HT1080 (cell line): ENCODE measurements around the gene THAP7. TPM values are rescaled to one million over a fixed set of nuclear protein-coding genes. Genes with fewer than 3 reads are reported as not detected.

ENCODE experiments used
- DNase-seq: peaks from one replicate; pipeline ENCODE4 v3.0.0-alpha.2; 2015; ENCODE audit warnings: low read depth
- total RNA-seq: library from RNA; depleted of rRNA; stranded (reverse); fragments of >200 nt; shearing (Covaris generic); gene quantifications from 2 replicates; pipeline ENCODE4 v1.2.3, GENCODE V29; 2014

THAP7 gene
- total RNA-seq, 1 experiment from 2014 or later: 57.3 TPM

DNA sequence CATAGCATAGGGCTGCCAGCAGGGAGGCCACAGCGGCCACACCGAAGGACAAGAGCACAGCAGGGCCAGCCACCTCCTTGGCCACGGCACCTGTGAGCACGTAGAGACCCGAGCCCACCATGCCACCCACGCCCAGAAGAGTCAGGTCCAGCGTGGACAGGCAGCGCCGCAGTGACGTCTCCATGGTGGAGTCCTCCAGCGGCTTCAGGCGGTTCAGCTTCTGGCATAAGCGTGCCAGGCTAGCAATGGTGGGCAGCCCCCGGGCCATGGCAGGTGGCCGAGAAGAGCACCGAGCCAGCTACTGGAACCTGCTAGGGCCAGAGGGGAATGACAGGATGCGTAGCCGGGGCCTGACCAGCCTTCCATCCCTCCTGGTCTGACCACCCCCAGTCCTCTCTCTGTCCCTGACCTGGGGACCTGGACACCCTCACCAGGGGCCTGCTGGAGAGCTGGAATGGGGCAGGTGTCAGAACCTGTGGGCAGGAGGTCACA is 29.7 kb upstream of the THAP7 start:
- no peak for DNase-seq

DNA sequence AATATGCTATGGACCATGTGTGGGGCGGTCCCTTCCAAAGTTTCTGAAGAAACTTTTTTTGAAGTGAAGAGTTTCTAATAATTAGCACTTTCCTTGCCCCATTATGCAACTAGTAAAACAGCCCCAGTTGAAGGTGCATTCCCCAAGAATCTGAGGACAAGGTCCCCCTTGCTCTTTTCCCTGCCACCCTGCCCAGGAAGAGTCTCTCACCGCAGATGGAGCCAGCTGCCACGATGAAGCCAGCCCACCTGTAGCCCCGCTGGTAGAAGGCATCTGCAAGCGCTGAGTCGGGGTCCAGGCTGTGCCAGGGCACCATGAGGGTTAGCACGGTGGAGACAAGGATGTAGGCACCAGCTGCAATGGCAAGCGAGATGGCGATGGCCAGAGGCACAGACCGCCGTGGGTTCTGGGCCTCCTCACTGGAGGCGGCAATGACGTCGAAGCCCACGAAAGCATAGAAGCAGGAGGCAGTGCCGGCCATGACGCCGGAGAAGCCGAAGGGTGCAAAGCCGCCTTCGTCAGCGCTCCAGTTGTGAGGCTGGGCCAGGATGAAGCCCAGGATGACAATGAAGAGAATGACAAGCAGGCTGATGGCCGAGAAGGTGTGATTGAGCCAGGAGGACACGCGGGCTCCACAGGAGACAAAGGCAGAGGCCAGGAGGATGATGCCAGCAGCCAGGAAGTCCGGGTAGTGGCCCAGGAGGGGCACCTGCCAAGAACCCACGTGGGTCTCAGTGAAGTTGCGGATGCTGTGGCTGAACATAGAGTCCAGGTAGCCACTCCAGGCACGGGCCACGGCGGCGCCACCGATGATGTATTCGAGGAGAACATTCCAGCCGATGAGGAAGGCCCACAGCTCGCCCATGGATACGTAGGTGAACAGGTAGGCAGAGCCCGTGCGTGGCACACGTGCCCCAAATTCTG is 29.0 kb upstream of the THAP7 start:
- no peak for DNase-seq

DNA sequence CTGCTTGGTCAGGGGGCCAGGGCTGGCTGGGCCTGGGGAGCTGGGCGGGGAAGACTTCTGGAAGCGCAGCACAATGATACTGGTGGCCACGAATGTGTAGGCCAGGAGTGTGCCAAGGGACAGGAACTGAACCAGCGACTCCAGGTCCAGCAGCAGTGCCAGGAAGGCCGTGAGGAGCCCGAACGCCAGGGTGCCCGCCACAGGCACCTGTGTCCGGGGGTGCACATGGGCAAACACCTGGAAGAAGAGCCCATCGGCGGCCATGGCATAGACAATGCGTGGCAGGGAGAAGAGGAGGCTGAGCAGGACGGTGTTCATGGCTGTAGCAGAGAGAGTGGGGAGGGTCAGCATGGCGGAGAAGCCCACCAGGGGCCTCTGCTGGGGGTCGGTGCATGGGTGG is 28.1 kb upstream of the THAP7 start:
- DNase-seq: no peak

DNA sequence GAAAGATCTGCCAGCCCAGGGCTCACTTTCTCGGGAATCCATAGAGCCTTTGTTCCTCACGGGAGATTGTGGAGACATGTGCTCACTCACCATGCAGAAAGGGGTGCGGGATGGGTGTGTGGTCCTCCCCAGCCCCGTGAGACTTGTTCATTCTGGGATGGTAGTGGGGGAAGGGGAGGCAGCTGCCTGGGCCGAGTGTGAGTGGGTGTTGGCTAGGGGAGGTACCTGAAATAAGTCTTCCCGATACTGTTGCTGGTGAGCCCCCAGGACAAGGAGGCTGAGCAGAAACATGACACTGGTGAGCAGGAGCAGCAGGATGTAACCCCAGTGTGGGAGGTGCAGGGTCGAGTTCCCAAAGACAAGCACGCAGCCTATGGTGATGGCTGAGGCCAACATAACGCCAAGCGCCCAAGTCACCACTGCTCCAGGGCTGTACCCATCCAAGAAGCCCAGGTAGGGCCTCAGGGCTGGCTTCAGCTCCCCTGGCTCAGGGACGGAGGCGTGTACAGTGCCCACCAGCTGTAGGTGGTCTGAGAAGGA is 27.6 kb upstream of the THAP7 start:
- DNase-seq: no peak

DNA sequence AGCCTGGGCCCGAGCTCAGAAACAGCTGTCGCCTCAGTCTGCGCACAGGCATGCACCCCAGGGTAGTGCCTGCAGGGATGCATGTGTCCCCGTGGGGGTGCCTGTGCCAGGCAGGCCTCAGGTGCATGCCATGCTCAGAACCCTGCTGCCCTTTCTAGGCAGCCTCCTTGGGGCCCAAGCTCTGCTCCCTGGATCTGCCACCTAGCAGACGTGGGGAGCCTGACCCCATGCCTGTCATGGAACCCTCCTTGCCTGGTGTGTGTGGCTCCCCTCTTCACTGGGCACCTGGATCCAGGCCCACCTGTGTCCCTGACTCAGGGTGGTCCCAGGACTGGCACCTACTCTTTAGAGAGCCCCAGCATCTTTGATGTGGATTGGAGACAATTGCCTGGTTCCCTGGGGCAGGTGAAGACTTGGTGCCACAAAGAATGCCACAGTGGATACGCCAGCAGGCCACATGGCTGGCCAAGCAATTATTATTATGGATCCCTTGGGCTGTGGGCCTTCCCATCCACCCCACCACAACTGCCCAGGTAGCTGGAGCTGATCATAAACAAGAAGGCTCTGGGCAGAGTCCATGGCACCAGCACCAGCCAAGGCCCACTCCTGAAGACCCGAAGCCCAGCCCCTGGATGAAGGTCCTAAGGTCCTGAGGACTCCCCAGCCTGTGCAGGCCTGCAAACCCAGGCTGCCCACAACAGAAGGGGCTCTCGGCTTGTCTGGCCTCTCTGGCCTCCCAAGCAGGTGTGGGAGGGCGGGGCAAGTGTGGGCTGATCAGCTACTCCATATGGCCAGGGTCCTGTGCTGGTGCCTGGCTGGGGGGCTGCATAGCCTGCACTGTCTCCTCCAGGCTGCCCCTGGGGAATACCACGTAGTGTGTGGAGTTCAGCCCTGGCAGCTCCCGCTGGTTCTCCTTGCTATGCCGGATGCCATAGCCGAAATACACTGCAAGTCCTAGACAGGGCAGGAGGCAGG is 26.6 kb upstream of the THAP7 start:
- DNase-seq: no peak

DNA sequence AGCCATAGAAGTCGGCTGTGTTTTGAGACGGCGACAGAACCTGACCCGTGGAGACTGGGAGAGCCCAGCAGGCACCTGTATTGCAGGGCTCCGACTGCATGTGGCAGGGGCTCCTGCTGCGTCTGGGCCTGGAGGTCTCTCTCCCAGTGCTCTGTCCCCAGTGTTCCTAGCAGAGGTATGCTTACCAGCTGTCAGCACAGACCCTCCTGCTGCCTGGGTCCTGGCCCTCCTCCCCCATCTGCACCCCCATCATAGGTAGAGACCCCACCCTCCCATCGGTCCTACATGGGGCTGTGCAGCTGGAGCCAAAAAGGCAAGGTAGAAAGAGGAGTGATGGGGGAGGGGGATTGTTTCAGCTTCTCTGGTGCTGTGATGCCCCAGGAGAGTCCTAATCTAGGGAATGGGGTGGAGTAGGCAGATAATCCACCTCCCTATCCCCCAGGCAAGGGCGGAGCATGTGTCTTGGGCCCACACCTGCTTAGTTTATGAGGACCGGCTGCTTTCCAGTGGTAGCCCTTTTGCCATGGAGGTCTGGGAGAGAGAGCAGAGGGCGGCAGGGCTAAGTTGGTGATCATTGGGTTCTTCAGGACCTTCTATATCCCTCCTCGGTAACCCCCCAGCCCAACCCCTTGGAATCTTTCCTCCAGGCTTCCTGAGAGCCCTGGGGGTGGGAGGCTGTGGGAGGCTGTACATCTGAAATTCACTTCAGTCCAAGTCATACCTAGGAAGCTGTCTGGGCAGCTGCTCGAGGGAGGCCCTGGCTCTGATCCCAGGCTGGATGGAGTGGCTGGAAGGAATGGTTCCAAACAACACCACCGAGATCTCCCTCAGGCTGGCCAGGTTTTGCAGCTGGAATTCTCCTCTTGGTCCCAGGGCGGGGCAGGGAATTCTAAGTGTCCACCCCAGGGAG is 25.1 kb upstream of the THAP7 start:
- no peak for DNase-seq

DNA sequence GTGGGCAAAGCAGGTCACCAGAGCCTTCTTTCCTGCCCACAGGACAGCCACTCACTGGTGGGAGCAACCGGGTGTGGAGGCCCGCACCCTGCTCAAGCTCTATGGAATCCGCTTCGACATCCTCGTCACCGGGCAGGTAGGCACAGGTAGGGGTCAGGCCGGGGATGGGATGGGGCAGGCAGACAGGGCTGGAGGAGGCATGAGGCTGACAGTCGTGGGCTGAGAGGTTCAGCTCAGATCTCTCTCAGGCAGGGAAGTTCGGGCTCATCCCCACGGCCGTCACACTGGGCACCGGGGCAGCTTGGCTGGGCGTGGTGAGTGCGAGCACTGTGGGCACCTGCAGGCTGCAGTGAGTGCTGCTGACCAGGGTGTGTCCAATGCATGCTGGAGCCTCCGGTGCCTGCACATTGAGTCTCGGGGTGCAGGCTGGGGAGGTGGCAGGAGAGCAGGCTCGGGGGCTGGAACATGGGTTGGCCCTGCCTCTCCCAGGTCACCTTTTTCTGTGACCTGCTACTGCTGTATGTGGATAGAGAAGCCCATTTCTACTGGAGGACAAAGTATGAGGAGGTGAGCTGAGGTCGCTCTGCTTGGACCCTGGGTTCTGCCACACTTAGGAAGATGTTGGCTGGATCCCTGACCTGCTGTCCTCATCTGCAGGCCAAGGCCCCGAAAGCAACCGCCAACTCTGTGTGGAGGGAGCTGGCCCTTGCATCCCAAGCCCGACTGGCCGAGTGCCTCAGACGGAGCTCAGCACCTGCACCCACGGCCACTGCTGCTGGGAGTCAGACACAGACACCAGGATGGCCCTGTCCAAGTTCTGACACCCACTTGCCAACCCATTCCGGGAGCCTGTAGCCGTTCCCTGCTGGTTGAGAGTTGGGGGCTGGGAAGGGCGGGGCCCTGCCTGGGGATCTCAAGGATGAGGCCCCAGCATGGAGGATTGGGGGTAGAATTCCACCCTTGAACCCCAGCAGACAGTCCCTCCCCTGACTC is 24.1 kb upstream of the THAP7 start:
- no peak for DNase-seq

DNA sequence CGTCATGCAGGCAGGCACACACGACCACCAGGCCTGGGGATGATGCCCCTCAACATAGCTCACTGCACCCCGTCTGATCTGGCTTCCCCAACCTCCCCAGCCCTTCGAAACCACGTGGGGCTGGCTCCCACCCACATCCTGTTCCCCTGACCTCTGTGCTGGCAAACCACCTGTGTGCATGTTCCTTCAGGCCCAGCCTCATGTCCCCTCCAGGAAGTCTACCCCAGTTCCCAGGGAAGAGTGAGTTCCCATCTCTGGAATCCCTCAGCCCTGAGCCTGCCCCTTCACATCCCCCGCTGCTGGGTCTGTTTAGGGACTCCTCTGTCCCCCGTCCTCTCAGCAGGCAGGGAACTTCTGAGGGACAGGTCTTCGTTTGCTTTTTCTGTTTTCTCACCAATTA is 23.3 kb upstream of the THAP7 start:
- no peak for DNase-seq

DNA sequence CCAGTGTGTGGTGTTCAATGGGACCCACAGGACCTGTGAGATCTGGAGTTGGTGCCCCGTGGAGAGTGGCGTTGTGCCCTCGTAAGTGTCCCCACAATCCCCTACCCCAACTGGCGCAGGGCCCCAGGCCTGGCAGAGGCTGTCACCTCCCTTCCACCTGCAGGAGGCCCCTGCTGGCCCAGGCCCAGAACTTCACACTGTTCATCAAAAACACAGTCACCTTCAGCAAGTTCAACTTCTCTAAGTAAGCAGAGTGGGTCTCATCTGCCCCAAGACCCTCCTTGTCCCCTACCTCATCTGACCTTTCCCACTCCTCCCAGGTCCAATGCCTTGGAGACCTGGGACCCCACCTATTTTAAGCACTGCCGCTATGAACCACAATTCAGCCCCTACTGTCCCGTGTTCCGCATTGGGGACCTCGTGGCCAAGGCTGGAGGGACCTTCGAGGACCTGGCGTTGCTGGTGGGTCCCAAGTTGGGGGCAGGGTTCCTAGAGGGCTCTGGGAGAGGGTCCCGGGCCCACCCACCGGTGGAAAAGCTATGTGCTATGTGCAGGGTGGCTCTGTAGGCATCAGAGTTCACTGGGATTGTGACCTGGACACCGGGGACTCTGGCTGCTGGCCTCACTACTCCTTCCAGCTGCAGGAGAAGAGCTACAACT is 21.2 kb upstream of the THAP7 start:
- DNase-seq: no peak

DNA sequence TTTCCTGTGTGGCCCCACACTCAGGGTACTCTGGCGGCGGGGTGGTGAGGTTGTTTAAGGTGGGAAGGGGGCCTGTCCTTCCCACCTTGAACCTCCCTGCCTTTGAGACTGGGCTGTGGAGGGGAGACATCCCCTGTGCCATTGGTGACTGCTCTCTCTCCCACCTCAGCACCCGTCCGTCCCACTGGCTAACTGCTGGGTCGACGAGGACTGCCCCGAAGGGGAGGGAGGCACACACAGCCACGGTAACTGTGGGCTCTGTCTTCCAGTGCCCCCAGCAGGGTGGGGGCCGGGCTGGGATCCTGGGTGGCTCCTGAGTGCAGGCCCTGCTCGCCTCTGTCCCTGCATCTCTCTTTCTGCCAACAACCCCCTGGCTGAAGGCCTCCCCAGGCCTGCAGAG is 20.6 kb upstream of the THAP7 start:
- DNase-seq: no peak

DNA sequence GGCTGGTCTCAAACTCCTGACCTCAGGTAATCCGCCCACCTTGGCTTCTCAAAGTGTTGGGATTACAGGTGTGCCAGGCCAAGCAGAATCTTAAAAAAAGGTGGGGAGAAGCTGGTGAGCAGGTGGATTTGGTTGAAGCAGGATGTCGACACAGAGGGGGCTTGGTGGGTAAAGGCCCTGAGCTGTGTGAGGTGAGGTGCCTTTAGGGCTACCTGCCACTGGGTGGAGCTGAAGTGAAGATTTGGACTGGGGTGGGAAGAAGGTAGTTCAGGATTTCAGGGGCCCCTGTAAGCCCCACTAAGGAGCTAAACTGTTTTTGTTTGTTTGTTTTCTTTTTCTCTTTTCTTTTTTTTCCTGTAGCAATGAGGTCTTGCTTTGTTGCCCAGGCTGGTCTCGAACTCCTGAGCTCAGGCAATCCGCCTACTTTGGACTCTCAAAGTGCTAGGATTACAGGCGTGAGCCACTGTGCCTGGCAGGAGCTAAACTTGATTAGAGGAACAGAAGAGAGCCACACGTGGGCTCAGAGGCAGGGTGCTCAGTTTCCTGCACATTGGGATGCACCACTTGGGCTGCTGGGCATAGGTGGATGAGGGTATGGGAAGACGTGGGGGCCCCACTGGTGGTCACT is 19.0 kb upstream of the THAP7 start:
- no peak for DNase-seq

DNA sequence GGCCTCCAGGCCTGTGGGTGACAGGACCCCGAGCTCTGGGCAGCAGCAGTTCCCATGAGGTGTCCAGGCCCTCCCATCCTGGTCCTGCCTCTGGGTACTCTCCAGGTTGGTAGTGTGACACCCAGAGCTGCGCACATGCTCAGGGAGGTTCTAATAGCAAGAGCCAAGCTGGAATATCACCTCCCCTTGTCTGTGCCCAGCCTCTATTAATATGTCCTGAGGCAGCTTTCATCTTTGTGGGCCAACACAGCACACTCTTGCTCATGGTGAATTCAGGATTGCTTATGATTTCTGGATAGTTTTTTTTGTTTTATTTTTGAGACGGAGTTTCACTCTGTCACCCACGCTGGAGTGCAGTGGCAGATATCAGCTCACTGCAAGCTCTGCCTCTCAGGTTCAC is 16.4 kb upstream of the THAP7 start:
- DNase-seq: no peak

DNA sequence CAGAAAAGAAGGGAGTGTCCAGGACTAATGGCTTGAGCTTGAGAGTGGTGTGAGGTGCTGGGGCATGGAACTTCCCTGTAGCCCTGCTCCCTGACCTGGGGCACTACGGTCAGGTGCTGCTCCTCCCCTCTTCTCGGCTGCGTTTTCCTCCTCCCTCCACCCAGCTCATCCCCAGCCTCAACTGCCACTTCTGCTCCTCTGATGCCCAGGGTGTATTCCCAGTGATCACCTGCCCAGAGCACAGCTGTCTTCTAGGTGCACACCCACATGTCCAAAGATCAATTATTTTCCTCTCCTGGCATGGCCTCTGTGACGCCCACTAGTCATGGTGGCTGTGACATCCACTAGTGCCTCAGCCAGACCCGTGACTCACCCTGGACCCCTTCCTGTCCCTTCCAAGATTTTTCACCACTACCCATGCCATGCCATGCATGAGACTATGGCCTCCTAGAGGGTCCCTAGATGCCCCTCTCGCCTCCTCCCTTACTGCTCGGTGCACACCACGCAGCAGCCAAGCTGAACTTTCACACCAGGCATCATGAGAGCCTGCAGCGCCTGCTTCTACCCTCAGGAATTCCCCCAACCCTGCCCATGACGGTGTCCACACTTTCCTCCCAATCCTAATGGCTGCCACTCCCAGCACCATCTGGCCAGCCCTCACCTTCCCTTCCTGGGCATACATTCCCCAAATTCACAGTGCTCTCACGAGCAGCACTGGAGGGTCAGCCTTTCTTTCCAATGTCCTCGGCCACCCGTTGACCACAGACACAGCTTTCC is 14.9 kb upstream of the THAP7 start:
- DNase-seq: no peak

DNA sequence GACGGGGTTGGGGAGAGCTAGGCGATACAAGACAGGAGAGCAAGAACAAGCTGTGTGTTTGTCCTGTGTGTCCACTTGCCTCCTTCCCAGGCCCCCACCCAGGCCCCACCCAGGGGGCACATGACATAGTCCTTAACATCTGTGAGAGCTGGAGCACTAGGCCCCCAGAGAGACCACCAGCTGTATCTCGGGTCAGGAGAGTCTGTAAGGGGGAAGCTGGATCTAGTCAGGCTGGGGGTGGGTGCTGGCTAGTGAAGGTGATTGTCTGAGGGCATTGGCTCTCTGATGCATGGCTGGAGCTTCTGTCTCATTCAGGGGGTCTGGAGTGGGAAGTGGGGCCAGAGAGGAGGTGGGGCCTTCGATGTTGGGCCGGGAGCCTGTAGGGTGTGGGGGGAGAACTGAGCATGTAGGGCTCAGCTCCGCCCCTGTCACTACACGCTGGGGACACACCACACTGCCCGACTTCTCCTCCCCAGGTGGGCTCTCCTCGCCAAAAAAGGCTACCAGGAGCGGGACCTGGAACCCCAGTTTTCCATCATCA is 13.6 kb upstream of the THAP7 start:
- no peak for DNase-seq

DNA sequence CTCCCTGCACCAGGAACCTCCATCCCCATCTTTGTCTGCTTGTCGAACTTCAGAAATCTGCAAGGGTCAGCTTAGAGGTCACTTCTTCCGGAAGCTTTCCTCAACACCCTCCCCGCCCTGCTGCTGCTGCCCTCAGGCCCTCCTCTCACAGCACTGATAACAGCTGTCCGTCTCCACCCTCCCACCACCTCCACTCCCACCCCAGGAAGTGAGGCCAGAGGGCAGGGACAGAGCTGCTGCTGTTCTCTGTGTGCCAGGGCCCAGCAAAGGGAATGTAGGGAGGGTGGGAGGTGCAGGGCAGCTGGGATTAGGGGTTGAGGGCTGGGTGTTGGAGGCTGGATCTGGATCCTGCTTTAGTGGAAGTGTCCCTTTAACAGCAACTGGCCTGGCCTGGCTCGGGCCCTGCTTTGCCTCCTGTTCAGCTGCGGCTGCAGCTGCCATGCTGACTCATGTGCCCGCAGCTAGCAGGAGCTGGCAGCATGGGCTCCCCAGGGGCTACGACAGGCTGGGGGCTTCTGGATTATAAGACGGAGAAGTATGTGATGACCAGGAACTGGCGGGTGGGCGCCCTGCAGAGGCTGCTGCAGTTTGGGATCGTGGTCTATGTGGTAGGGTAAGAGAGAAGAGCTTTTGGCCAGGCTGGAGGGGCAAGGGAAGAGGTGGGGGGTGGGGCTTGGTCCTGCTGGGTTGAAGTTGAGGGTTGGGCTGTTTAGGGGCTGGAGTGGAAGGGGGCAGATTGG is 13.0 kb upstream of the THAP7 start, which contains the start of gene P2RX6:
P2RX6 (plus strand) TSS at position 440 of the 740 bp plus-strand sequence; CDS start at position 450, 10 bp downstream.
- peak; percentile 63 for DNase-seq

DNA sequence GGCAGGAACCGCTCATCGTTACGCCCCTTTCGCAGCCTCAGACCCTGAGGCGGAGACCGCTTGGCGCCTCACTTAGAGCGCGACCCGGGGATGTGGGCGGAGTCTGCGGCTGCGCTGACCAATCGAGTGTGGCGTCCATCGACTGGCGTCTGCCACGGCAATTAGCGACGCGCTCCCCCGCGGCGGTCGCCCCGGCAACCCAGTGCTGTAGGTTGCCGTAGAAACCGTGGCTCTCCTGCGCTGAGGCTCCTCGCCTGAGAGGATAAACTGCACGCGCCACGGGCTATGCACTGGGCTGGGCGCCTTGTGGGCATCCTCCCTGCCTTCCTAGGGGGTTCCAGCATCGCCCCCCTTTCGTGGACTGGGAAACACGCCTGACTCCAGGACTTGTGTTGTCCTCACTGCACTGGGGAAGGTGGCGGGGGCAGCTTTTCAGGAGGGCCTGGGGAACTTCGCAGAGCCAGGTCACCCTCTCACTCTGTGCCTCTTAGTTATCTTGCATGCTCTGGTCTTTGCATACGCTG is 12.3 kb upstream of the THAP7 start:
- DNase-seq: peak; percentile 82
